ENCODE data around the gene RGS14. TPM values are rescaled to one million over a fixed set of nuclear protein-coding genes. Genes with fewer than 3 reads are reported as not detected.

The RGS14 gene
- total and polyA plus RNA-seq, 2 experiments from 2014 or later = 23.5 to 37.9 TPM

DNA sequence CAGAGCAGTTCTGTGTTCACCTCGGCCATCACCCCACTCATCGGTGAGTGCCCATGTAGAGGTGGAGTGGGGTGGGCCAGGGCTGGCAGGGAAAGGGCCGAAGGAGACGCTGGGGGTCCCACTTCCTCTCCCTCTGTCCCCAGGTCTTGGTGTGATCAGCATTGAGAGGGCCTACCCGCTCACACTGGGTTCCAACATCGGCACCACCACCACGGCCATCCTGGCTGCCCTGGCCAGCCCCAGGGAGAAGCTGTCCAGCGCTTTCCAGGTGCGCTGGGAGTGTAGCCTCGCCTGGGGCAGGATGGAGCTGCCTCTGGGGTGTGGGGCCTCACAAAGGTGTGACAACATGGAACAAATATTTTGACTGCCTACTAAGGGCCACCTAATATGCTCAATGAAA is 39.1 kb downstream of the RGS14 start (continued):
- TF ChIP-seq, protein P1, sequence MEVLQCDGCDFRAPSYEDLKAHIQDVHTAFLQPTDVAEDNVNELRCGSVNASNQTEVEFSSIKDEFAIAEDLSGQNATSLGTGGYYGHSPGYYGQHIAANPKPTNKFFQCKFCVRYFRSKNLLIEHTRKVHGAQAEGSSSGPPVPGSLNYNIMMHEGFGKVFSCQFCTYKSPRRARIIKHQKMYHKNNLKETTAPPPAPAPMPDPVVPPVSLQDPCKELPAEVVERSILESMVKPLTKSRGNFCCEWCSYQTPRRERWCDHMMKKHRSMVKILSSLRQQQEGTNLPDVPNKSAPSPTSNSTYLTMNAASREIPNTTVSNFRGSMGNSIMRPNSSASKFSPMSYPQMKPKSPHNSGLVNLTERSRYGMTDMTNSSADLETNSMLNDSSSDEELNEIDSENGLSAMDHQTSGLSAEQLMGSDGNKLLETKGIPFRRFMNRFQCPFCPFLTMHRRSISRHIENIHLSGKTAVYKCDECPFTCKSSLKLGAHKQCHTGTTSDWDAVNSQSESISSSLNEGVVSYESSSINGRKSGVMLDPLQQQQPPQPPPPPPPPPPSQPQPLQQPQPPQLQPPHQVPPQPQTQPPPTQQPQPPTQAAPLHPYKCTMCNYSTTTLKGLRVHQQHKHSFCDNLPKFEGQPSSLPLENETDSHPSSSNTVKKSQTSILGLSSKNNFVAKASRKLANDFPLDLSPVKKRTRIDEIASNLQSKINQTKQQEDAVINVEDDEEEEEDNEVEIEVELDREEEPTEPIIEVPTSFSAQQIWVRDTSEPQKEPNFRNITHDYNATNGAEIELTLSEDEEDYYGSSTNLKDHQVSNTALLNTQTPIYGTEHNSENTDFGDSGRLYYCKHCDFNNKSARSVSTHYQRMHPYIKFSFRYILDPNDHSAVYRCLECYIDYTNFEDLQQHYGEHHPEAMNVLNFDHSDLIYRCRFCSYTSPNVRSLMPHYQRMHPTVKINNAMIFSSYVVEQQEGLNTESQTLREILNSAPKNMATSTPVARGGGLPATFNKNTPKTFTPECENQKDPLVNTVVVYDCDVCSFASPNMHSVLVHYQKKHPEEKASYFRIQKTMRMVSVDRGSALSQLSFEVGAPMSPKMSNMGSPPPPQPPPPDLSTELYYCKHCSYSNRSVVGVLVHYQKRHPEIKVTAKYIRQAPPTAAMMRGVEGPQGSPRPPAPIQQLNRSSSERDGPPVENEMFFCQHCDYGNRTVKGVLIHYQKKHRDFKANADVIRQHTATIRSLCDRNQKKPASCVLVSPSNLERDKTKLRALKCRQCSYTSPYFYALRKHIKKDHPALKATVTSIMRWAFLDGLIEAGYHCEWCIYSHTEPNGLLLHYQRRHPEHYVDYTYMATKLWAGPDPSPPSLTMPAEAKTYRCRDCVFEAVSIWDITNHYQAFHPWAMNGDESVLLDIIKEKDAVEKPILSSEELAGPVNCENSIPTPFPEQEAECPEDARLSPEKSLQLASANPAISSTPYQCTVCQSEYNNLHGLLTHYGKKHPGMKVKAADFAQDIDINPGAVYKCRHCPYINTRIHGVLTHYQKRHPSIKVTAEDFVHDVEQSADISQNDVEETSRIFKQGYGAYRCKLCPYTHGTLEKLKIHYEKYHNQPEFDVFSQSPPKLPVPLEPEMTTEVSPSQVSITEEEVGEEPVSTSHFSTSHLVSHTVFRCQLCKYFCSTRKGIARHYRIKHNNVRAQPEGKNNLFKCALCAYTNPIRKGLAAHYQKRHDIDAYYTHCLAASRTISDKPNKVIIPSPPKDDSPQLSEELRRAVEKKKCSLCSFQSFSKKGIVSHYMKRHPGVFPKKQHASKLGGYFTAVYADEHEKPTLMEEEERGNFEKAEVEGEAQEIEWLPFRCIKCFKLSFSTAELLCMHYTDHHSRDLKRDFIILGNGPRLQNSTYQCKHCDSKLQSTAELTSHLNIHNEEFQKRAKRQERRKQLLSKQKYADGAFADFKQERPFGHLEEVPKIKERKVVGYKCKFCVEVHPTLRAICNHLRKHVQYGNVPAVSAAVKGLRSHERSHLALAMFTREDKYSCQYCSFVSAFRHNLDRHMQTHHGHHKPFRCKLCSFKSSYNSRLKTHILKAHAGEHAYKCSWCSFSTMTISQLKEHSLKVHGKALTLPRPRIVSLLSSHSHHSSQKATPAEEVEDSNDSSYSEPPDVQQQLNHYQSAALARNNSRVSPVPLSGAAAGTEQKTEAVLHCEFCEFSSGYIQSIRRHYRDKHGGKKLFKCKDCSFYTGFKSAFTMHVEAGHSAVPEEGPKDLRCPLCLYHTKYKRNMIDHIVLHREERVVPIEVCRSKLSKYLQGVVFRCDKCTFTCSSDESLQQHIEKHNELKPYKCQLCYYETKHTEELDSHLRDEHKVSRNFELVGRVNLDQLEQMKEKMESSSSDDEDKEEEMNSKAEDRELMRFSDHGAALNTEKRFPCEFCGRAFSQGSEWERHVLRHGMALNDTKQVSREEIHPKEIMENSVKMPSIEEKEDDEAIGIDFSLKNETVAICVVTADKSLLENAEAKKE (CRISPR knock-in tag; IDR thresholded peaks at IDR 0.05) = no peak
- TF ChIP-seq, protein P2, sequence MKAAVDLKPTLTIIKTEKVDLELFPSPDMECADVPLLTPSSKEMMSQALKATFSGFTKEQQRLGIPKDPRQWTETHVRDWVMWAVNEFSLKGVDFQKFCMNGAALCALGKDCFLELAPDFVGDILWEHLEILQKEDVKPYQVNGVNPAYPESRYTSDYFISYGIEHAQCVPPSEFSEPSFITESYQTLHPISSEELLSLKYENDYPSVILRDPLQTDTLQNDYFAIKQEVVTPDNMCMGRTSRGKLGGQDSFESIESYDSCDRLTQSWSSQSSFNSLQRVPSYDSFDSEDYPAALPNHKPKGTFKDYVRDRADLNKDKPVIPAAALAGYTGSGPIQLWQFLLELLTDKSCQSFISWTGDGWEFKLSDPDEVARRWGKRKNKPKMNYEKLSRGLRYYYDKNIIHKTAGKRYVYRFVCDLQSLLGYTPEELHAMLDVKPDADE (IDR thresholded peaks at IDR 0.05) = no peak
- no peak for TF ChIP-seq POLR2AphosphoS5 (IDR thresholded peaks at IDR 0.05; ENCODE audit: low read depth)
- TF ChIP-seq NANOG (IDR thresholded peaks at IDR 0.05; ENCODE audit: borderline replicate concordance) = no peak
- TF ChIP-seq STAT1 (IDR thresholded peaks at IDR 0.05; ENCODE audit: unreplicated experiment) = no peak

DNA sequence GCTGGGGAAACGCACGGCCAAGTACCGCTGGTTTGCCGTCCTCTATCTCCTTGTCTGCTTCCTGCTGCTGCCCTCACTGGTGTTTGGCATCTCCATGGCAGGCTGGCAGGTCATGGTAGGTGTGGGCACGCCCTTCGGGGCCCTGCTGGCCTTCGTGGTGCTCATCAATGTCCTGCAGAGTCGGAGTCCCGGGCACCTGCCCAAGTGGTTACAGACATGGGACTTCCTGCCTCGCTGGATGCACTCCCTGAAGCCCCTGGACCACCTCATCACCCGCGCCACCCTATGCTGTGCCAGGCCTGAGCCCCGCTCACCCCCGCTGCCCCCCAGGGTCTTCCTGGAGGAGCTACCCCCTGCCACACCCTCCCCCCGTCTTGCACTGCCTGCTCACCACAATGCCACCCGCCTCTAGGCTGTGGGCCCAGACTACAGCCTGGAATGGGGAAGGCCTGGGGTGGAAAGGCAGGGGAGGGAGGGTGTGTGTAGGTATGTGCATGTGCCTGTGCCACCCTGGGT is 40.2 kb downstream of the RGS14 start:
- Histone ChIP-seq H3K4me2 (no peak overlapping the region), H3K9me2 (ENCODE audit: insufficient read depth) (no peaks in the 10 kb centered on the region; the same call in 1 of the 2 replicates), H3K36me3 (ENCODE audit: insufficient read depth) (no peaks in the 10 kb centered on the region), H4K20me1 (replicated peaks; ENCODE audit: insufficient read depth) (no peaks in the 10 kb centered on the region), H2AFZ (no peak overlapping the region), H3K4me1 (ENCODE audit: insufficient read depth) (peaks cover 10% of the 10 kb centered on the region; the same call in 1 of the 2 replicates), H3K27me3 (ENCODE audit: insufficient read depth) (peaks cover 32% of the 10 kb centered on the region), H3K79me2 (replicated peaks; ENCODE audit: insufficient read depth) (no peaks in the 10 kb centered on the region), H3K4me3 (no peak overlapping the region), H3F3A (replicated peaks; ENCODE audit: low read depth) (peaks cover 22% of the 10 kb centered on the region), H3K27ac (ENCODE audit: low read depth) (no peak overlapping the region)
- no peaks in the 10 kb centered on the region for H3K9me3 Mint-ChIP-seq
- H3K4me3 Mint-ChIP-seq = no peak overlapping the region
- H3K4me1 Mint-ChIP-seq = peaks cover 26% of the 10 kb centered on the region
- no peak for DNase-seq (ENCODE audit: low spot score)
- ATAC-seq = no peak
- peaks cover 31% of the 10 kb centered on the region for H3K27me3 Mint-ChIP-seq (ENCODE audit: insufficient read depth, low read depth, poor library complexity)
- H3K27ac Mint-ChIP-seq = no peak overlapping the region
- H3K36me3 Mint-ChIP-seq (ENCODE audit: low read depth) = no peaks in the 10 kb centered on the region
- TF ChIP-seq, protein P2 (IDR thresholded peaks at IDR 0.05) = no peak
- TF ChIP-seq EZH2phosphoT487 (IDR thresholded peaks at IDR 0.05; ENCODE audit: unreplicated experiment) = no peak
- TF ChIP-seq, protein P3, sequence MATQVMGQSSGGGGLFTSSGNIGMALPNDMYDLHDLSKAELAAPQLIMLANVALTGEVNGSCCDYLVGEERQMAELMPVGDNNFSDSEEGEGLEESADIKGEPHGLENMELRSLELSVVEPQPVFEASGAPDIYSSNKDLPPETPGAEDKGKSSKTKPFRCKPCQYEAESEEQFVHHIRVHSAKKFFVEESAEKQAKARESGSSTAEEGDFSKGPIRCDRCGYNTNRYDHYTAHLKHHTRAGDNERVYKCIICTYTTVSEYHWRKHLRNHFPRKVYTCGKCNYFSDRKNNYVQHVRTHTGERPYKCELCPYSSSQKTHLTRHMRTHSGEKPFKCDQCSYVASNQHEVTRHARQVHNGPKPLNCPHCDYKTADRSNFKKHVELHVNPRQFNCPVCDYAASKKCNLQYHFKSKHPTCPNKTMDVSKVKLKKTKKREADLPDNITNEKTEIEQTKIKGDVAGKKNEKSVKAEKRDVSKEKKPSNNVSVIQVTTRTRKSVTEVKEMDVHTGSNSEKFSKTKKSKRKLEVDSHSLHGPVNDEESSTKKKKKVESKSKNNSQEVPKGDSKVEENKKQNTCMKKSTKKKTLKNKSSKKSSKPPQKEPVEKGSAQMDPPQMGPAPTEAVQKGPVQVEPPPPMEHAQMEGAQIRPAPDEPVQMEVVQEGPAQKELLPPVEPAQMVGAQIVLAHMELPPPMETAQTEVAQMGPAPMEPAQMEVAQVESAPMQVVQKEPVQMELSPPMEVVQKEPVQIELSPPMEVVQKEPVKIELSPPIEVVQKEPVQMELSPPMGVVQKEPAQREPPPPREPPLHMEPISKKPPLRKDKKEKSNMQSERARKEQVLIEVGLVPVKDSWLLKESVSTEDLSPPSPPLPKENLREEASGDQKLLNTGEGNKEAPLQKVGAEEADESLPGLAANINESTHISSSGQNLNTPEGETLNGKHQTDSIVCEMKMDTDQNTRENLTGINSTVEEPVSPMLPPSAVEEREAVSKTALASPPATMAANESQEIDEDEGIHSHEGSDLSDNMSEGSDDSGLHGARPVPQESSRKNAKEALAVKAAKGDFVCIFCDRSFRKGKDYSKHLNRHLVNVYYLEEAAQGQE (IDR thresholded peaks at IDR 0.05; ENCODE audit: unreplicated experiment) = no peak
- no peak for TF ChIP-seq EZH2 (IDR thresholded peaks at IDR 0.05; ENCODE audit: low read depth, unreplicated experiment)
- TF ChIP-seq, protein P4, sequence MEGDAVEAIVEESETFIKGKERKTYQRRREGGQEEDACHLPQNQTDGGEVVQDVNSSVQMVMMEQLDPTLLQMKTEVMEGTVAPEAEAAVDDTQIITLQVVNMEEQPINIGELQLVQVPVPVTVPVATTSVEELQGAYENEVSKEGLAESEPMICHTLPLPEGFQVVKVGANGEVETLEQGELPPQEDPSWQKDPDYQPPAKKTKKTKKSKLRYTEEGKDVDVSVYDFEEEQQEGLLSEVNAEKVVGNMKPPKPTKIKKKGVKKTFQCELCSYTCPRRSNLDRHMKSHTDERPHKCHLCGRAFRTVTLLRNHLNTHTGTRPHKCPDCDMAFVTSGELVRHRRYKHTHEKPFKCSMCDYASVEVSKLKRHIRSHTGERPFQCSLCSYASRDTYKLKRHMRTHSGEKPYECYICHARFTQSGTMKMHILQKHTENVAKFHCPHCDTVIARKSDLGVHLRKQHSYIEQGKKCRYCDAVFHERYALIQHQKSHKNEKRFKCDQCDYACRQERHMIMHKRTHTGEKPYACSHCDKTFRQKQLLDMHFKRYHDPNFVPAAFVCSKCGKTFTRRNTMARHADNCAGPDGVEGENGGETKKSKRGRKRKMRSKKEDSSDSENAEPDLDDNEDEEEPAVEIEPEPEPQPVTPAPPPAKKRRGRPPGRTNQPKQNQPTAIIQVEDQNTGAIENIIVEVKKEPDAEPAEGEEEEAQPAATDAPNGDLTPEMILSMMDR (conservative IDR thresholded peaks at IDR 0.05; ENCODE audit: low read depth in 2 of 2) = no peak
- no peak for TF ChIP-seq ZNF331 (CRISPR knock-in tag; IDR thresholded peaks at IDR 0.05; ENCODE audit: low read depth)

Data from GM23338 (cell line).